ENCODE data around the gene HNRNPH2. TPM values are rescaled to one million over a fixed set of nuclear protein-coding genes. Genes with fewer than 3 reads are reported as not detected.

The HNRNPH2 gene
- polyA plus RNA-seq, 1 experiment, result 17.9 TPM

DNA sequence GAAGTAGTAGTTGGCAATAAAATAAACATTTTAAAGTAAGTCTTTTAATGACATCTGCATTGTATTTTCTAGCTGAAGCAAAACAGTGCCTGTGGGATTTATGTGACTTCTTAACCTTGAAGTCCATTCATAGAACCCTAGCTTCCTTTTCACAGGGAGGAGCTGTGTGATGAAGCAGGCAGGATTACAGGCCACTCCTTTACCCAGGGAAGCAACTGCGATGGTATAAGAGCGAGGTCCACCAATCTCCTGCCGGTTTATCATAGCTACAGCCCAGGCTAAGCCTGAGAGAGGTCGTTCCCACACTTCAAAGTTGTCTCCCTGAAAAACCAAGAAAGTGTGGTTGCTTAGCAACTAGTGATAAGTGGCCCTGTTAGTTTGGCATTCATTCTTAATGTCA lies 10.2 kb upstream of the HNRNPH2 start:
- POLR2A ChIA-PET, result no interaction called here
- TF ChIP-seq, protein P1, sequence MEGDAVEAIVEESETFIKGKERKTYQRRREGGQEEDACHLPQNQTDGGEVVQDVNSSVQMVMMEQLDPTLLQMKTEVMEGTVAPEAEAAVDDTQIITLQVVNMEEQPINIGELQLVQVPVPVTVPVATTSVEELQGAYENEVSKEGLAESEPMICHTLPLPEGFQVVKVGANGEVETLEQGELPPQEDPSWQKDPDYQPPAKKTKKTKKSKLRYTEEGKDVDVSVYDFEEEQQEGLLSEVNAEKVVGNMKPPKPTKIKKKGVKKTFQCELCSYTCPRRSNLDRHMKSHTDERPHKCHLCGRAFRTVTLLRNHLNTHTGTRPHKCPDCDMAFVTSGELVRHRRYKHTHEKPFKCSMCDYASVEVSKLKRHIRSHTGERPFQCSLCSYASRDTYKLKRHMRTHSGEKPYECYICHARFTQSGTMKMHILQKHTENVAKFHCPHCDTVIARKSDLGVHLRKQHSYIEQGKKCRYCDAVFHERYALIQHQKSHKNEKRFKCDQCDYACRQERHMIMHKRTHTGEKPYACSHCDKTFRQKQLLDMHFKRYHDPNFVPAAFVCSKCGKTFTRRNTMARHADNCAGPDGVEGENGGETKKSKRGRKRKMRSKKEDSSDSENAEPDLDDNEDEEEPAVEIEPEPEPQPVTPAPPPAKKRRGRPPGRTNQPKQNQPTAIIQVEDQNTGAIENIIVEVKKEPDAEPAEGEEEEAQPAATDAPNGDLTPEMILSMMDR (IDR thresholded peaks at IDR 0.05; ENCODE audit: insufficient read depth, low read depth, low read length), result no peak
- no peaks in the 10 kb centered on the region for H3K36me3 ChIP-seq (ENCODE audit: control insufficient read depth, insufficient read depth, low read length)
- H3K4me3 ChIP-seq (ENCODE audit: low read depth, low read length), result no peak overlapping the region
- DNase-seq (ENCODE audit: low read depth), result no peak
- no peaks in the 10 kb centered on the region for H3K27me3 ChIP-seq (ENCODE audit: control insufficient read depth, insufficient read depth, low read length)
- CTCF ChIA-PET, result no interaction called here

DNA sequence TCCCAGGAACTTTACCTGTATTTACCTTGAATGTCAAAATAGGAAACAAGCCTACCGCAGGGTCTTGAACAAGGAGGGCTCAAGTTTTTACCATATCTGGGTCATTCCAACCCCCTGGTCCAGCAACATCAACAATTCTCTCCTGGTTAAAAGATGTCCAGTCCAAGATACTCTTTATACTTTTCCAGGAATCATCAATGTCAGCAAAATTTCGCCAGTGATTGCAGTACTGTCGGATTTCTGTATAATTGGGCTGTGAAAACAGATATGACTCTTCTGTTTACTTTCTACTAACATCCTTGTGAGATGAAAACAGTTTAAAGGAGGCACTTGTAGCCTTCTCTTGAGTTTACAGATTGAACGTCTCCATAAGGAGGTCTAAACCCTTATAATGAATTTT lies 9.3 kb upstream of the HNRNPH2 start:
- DNase-seq (ENCODE audit: low read depth), result no peak
- no peak overlapping the region for H3K4me3 ChIP-seq (ENCODE audit: low read depth, low read length)
- TF ChIP-seq, protein P1 (IDR thresholded peaks at IDR 0.05; ENCODE audit: insufficient read depth, low read depth, low read length), result no peak
- ChIA-PET CTCF (no interaction called here), POLR2A (no interaction called here)
- H3K27me3 ChIP-seq (ENCODE audit: control insufficient read depth, insufficient read depth, low read length), result no peaks in the 10 kb centered on the region
- no peaks in the 10 kb centered on the region for H3K36me3 ChIP-seq (ENCODE audit: control insufficient read depth, insufficient read depth, low read length)

DNA sequence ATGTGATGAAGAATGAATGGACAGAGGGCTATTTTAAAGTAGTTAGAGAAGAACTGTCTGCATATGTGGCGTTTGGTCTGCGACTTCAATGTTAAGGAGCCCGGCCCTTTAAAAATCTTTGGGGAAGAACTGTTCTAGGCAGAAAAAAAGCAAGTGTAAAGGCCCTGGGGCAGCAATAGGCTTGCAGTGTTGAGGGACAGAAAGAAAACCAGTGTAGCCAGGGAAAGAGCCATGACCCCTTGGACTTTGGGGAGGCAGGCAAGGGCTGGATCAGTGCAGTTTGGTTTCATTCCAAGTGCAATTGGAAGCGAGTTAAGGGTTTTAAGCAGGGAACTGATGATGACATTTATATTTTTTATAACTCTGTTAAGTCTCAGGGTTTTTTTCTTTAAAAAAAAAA lies 8.2 kb upstream of the HNRNPH2 start:
- DNase-seq (ENCODE audit: low read depth), result no peak
- TF ChIP-seq, protein P1 (IDR thresholded peaks at IDR 0.05; ENCODE audit: insufficient read depth, low read depth, low read length), result no peak
- Histone ChIP-seq H3K27me3 (ENCODE audit: control insufficient read depth, insufficient read depth, low read length) (no peaks in the 10 kb centered on the region), H3K4me3 (ENCODE audit: low read depth, low read length) (no peak overlapping the region), H3K36me3 (ENCODE audit: control insufficient read depth, insufficient read depth, low read length) (no peaks in the 10 kb centered on the region)
- POLR2A ChIA-PET, result no interaction called here
- CTCF ChIA-PET, result no interaction called here

DNA sequence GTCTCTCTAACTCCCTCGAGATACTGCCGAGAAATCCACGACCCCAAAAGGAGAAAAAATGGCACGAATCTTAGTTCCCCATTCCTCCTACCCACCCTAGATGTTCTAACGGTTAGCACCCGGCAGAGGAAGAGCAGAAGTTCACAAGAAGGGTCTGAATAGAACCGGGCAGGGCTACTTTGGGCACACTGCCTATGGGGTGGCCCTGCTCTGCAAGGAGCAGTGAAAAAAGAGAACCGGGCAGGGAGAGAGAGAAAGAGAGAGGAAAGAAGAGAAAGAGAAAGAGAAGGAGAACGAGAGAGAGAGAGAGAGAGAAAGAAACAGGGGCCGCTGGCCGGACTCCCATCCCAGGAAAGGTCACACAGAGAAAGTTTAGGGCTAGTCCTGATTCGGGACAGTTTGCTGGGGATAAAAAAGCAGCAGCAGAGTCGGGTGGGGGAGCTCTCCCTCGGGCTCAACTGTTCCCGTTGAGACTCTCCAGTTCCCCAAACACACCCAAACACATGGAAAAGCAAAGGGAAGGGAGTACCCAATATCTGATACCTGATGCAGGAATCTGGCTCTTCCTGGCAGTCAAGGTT lies 765 bp upstream of the HNRNPH2 start:
- no peak for DNase-seq (ENCODE audit: low read depth)
- H3K4me3 ChIP-seq (ENCODE audit: low read depth, low read length), result peak overlapping the region; percentile 70
- no peaks in the 10 kb centered on the region for H3K27me3 ChIP-seq (ENCODE audit: control insufficient read depth, insufficient read depth, low read length)
- ChIA-PET CTCF (interaction anchor here (1.0 kb wide), 1 partner anchor 16 kb away, joined by 3 read pairs; the partner anchor contains the start of gene RPL36A), POLR2A (interaction anchor here (0.7 kb wide), 1 partner anchor 248 kb away, joined by 7 read pairs; no protein-coding TSS in a partner anchor)
- TF ChIP-seq, protein P1 (IDR thresholded peaks at IDR 0.05; ENCODE audit: insufficient read depth, low read depth, low read length), result no peak
- H3K36me3 ChIP-seq (ENCODE audit: control insufficient read depth, insufficient read depth, low read length), result no peaks in the 10 kb centered on the region; the same call in 1 of the 2 replicates

DNA sequence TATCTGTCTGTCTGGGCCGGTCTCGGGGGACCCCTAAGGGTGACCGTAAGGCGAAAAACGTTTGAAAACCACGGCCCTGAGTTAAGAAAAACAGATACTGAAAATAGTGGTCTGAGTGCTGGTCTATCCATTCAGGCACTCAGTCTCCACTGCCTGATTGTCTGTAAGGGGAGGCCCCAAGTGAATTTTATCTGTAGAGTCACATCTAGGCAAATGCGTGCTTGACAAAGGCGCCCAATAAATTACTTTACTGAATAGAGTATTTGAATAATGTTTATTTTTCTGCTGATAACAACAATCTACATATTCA lies 465 bp downstream of the HNRNPH2 start:
- TF ChIP-seq, protein P1 (IDR thresholded peaks at IDR 0.05; ENCODE audit: insufficient read depth, low read depth, low read length), result no peak
- Histone ChIP-seq H3K4me3 (ENCODE audit: low read depth, low read length) (peak overlapping the region; percentile 65), H3K36me3 (ENCODE audit: control insufficient read depth, insufficient read depth, low read length) (no peaks in the 10 kb centered on the region; the same call in 1 of the 2 replicates), H3K27me3 (ENCODE audit: control insufficient read depth, insufficient read depth, low read length) (no peaks in the 10 kb centered on the region)
- POLR2A ChIA-PET, result no interaction called here
- DNase-seq (ENCODE audit: low read depth), result no peak
- CTCF ChIA-PET, result no interaction called here
